Head of caudate nucleus (tissue), 42 donors: ENCODE data around the gene NPTX2.
"Not testable (repeated sequence)": the region's sequence is repeated elsewhere in the genome, so short reads cannot be mapped to it uniquely, and the experiment has no call there.

Experiments used
- DNase-seq, 42 donors: peaks; one replicate each; pipeline versions ENCODE4 v3.0.0 to v3.0.0-alpha.2; 2020 to 2021; ENCODE audit warnings: mixed read lengths in 7 of 42
- intact Hi-C: fragments of 100-400 bp; cut with DNase I; formaldehyde crosslinking; loops from one replicate; pipeline ENCODE4 v1.15.0; 2022

NPTX2 gene

GRCh38 chr7:98617051-98617959, at the start of gene NPTX2:
Gene NPTX2, plus strand, starts transcription at chr7:98617285. Its CDS starts 177 bp downstream, at chr7:98617462.
- intact Hi-C loops, result no loop called here
- peak; percentile 39 to 92 (median 79) for DNase-seq

DNA sequence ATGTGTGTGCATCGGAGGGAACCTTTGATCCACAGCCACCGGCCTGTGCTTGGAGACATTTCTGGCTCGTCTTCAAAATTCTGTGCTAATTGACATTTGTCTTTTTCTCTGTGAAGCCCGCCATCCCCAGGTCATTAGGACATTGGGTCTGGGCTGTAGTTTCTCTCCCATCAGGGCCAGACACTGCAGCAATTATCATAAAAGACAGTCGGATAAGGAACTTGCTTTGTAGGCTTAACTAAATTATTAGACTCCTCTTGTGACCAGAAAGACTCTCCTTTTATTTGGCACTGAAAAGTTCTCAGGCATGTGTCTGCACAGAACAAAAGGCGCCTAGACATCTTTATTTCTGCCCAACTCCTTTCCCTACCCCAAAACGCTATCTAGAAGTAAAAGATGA, 49.1 kb upstream of the NPTX2 start:
- intact Hi-C loops, result no loop called here
- DNase-seq, result no peak

DNA sequence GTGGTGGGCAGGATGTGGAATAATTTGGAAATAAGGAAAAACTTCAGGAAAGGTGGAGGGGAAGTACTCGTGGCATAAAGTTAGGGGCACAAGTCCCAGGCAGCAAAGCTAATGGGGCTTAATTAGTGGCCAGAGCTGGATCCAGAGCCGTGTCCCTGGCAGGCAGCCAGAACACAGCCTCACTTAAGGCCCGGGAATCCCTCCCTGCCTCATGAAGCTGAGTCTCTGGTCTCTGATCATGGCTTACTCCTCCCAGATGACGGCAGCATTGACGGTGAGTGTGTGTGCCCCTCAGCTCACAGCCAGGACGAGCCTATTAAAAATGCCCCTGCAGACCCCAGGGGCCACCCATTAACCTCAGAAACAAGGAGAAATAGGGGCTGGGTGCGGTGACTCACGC, 48.2 kb upstream of the NPTX2 start:
- DNase-seq, result peak in 25 of 42 donors; percentile 9 to 63 (median 36)
- intact Hi-C loops, result no loop called here

DNA sequence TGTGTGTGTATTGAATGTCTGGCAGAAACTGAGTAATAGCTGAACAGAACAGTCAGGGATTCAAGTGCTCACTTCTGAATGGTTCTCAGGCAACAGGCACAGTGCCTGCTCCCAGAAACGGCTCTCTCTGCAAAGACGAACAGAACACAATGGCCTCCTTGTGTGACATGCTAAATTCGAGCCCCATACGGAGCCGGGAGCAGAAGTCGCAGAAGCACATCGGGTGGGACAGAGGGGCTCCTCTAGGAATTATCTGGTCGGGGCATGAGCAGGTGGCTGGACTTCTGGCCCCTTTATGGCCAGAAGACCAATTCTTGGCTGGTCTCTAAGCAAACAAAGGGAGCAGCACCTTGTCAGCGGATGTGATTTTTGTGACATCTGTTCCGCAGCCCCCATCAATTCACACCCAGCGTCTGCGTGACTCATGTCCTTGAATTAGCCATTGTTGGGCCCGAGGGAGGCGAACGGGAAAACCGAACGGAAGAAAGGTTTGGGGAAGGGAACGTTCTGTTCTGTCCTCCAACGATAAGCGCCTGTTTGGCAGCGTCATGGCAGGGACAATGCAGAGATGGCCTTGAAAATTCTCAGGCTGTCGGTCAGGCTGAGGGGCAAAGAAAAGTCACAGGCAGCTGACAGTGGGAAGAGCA, 47.3 kb upstream of the NPTX2 start:
- intact Hi-C loops, result no loop called here
- peak; percentile 42 to 91 (median 70) for DNase-seq

DNA sequence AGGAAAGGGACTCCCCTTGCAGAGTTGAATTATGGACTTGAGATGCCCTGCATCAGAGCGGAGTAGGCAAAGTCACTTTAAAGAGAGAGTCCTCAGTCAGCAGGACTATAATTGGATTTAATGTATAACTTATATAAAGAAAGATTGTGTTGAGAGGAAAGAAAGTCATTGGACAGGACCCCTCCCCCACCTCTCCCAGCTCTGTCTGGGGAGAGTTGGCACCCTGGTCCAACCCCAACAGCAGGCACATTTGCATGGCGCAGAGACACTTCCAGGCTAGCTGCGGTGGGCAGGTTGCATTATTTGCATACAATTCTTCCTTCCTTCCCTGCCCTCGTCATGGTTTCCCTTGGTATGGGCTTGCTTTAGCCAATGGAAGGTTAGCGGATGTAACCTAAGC, 46.1 kb upstream of the NPTX2 start:
- DNase-seq, result peak in 1 of 42 donors; percentile 45
- intact Hi-C loops, result no loop called here

DNA sequence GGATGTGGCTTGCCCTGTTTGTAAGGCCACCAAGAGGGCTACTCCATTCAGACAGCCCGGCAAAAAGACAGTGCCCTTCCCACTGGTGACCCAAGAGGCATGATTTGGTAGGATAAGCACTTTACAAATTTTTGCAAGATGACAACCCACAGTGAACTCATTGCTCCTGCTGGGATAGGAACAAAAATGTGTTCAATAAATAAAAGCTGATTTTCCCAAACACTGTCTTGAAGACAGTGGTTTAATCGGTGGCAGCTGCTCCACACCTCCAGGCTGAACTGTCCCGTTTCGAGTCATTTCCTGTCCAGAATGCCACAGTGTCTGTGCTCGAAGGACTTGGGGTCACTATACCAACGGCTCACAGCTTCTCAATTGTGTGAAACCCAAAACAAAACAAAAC, 45.1 kb upstream of the NPTX2 start:
- no peak for DNase-seq
- intact Hi-C loops, result no loop called here

- intact Hi-C loops, DNase-seq: not testable (repeated sequence)
Observed at GRCh38 chr7:98572716-98573115, 44.4 kb upstream of the NPTX2 start.

DNA sequence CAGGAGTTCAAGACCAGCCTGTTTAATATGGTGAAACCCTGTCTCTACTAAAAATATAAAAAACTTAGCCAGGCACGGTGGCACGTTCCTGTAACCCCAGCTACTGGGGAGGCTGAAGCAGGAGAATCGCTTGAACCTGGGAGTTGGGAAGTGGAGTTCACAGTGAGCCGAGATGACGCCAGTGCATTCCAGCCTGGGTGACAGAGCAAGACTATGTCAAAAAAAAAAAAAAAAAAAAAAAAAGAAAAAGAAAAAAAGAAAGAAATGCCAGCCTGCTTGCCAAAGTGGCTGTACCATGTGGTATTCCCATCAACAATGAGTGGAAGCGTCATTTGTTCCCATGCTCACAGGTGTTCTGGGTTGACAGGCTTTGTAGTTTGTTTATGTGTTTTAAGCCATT, 43.3 kb upstream of the NPTX2 start:
- intact Hi-C loops, result no loop called here
- no peak for DNase-seq

DNA sequence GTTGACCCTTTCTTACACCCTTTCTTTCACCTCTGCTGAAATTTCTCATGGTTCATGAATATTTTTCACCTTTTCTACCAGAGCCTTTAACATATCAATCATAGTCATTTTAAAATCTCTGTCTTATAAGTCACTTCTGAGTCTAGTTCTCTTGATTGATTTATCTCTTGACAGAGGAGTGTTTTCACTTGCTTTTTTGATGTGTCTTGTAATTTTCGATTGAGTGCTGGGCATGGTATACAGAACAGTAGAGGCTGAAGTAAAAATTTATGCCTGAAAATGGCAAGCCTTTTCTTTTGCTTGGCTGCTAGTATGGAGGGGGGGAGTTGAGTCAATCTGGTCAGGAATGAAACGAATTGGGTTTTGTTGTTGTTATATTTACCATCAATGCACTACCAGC, 41.2 kb upstream of the NPTX2 start:
- intact Hi-C loops, result no loop called here
- DNase-seq, result no peak

DNA sequence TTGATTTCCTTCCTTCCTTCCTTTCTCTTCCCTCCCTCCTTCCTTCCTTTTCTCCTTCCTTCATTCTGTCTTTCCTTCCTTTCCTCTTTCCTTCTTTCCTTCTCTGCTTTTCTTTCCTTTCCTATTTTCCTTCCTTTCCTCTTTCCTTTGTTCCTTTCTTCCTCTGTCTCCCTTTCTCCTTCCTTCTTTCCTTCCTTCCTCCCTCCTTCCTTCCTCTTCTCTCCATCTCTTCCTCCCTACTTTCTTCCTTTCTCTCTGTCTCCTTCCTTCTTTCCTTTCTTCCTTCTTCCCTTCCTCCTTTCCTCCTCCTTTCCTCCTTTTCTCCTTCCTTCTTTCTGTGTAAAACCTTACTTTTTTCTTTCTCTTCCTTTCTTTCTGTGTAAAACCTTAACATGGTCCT, 32.3 kb upstream of the NPTX2 start:
- no peak for DNase-seq
- intact Hi-C loops, result no loop called here

- DNase-seq, result no peak
- intact Hi-C loops, result no loop called here
Observed at GRCh38 chr7:98591926-98592325, 25.2 kb upstream of the NPTX2 start.

DNA sequence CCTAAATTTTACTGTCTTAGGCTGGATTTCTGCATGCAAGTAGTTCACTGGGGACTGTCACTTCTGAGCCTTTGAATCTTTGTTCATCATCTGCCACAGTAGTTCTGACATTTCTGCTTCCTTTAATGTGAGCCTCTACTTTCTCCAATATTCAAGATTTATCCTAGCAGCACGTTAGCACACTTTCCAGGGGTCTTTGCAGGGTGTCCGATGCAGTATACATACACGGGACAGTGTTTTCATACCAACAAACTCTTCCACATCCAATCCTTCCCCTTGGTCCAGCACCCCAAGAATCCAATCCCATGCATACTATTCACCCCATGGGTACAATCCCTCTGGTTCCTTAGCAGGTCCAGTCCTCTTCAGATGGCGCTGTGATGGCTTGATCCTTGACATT, 22.7 kb upstream of the NPTX2 start:
- DNase-seq, result no peak
- intact Hi-C loops, result no loop called here

GRCh38 chr7:98594787-98595186, 22.3 kb upstream of the NPTX2 start:
- no peak for DNase-seq
- intact Hi-C loops, result no loop called here

DNA sequence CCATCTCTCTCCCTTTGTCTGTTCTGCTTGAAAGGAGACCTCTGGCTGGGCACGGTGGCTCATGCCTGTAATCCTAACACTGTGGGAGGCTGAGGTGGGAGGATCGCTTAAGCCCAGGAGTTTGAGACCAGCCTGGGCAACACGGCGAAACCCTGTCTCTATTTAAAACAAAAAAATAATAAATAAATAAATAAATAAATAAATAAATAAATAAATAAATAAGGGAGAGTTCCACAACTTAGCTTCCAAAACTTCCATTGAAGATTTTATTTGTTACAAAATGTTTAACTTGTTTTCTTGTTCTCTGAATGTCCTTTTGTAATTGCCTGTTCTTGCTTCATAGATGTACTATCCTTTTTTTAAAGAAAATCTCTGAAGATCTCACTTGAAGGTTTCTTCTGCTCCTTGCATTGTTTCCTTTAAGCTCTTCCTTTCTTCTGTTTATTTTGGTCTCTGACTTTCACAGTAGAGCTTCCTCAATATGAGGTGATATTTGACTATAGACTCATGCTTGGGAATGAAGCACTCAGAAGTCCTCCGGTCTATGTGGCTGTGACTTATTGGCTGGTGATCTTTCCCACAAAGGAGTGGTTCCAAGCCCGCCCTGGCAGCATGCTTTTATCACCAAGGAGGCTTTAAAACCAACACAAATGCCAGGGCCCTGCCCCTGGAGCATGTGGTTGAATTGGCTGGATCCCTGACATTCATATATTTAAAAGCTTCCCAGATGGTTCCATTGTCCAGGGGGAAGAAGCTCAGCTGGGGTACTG, 18.1 kb upstream of the NPTX2 start:
- no peak for DNase-seq
- intact Hi-C loops, result no loop called here

DNA sequence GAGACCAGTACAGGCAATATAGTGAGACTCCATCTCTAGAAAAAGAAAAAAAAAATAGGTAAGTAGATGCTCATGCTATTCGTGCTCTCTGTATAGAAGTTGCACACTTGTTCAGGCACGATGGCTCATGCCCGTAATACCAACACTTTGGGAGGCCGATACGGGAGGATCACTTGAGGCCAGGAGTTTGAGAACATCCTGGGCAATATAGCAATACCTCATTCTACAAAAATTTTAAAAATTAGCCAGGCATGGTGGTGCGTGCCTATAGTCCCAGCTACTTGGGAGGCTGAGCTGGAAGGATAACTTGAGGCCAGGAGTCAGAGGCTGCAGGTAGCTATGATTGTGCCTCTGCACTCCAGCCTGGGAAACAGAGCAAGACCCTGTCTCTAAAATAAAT, 17.2 kb upstream of the NPTX2 start:
- no peak for DNase-seq
- intact Hi-C loops, result no loop called here

DNA sequence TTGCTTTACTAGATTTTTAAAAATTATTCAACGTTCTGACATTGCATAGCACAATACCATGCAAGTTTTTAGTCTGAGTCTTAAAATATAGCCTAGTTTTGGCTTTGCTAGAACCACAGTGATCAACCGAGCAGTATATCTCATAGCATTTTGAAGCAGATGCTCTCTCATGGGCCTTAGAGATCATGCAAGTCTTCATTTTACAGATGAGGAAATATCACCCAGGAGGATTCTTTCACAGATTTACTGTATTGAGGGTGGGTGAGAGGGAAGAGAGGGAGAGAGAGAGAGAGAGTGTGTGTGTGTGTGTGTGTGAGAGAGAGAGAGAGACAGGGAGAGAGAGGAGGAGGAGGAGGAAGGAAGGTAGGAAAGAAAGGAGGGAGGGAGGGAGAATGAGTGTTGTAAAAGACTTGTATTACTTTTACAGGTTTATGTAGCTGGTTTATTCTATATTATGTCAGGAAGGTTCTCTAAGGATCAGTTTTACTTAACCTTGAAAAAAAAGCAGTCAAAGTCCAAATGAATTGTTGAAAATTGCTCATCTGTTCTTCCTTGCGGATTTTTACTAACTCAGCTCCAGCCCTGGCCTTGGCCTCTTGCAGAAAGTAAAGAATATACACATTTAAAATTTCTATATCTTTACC, 14.2 kb upstream of the NPTX2 start:
- intact Hi-C loops, result no loop called here
- DNase-seq, result no peak

- intact Hi-C loops, result no loop called here
- no peak for DNase-seq
Observed at GRCh38 chr7:98603399-98603788, 13.7 kb upstream of the NPTX2 start.

DNA sequence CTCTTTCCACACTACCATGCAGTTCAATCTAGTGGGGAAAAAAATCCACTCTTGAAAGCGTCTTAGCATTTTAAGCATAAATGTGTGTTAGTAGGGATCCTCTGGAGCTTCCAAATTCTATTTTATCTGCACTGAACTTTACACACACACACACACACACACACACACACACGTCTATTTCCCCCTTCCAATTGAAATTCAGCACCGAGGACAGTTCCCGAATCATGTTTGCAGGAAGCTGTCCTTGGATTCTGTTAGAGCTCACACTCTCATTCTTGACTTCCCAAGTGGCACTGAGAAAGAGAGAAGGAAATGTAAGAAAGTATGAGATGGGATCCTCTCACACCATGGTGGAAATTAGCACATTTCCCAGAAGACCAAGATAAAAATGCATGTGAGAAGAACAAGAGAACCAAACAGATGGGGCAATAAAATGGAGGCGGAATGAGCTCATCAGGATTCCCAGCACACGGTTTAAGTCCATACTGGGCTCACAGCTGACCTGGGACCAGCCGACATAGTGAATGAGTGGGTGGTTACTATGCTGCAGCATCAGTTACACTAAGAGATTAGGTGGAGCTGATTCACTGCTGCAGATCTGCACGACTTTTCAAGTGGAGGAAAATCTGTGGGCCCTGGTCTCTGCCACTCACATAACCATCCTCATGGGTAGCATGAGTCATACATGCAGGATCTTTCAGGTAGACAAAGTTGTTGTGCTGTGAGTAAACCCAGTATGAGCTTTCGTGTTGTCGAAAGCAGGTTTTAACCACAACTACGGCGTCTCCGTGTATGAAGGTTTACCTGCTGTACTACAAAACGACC, 3.3 kb upstream of the NPTX2 start:
- DNase-seq, result peak in 15 of 42 donors; percentile 11 to 72 (median 40)
- intact Hi-C loops, result no loop called here
